DOHH2 (cell line): Measurements from ENCODE around the gene HLCS.

Experiments
- CTCF ChIP-seq: fragments of 200-600 bp; sonication (generic); IDR thresholded peaks from one replicate; pipeline ENCODE4 v1.5.1; 2014; ENCODE audit warnings: antibody characterized with exemption, mild to moderate bottlenecking, low read depth, low read length; ENCODE audit not compliant: poor library complexity, severe bottlenecking
- EZH2phosphoT487 ChIP-seq: fragments of 200-600 bp; sonication (generic); IDR thresholded peaks from 2 replicates; pipeline ENCODE4 v1.6.1; 2017; ENCODE audit warnings: borderline replicate concordance, mild to moderate bottlenecking, antibody characterized with exemption, low read length, moderate library complexity, mixed read lengths

- TF ChIP-seq CTCF (no peak), EZH2phosphoT487 (no peak)
These were observed 197.2 kb downstream of the HLCS start for GRCh38 chr21:36769051-36769839.
